ENCODE results near the gene MEF2A. TPM values are rescaled to one million over a fixed set of nuclear protein-coding genes. Genes with fewer than 3 reads are reported as not detected.

The MEF2A gene
- total RNA-seq, 1 experiment from 2014 or later, result 29.6 TPM

GRCh38 chr15:99561476-99562230 lies 4.1 kb upstream of the MEF2A start (continued):
- no peak for TF ChIP-seq REST (IDR thresholded peaks at IDR 0.05; ENCODE audit: low read depth)
- no peak for TF ChIP-seq JUND (IDR thresholded peaks at IDR 0.05)

- ChIA-PET CTCF (no interaction called here), RAD21 (ENCODE audit: low non-redundant PET in 1 of 2, low total read pairs in 2 of 2, uncharacterized antibody in 2 of 2, unreplicated experiment in 2 of 2) (no interaction called here), POLR2A (interaction anchor here (0.7 kb wide), 1 partner anchor 17 kb away, joined by 5 read pairs; no protein-coding TSS in a partner anchor)
- no peak overlapping the region for H3K27ac ChIP-seq (ENCODE audit: low read depth, low read length)
- no peak overlapping the region for H3K9ac ChIP-seq (ENCODE audit: low read length)
- H3K9me2 ChIP-seq (ENCODE audit: insufficient read depth), result no peaks in the 10 kb centered on the region
- H3K4me2 ChIP-seq (ENCODE audit: low read length), result no peak overlapping the region
- no peak overlapping the region for H2AFZ ChIP-seq (ENCODE audit: low read depth, low read length, poor library complexity, severe bottlenecking)
- peaks cover 9% of the 10 kb centered on the region for H3K79me2 ChIP-seq (ENCODE audit: insufficient read depth, low read length)
- no peaks in the 10 kb centered on the region for H3K9me3 ChIP-seq (ENCODE audit: control insufficient read depth in 1 of 2, insufficient read depth in 1 of 2, low read depth in 1 of 2, low read length in 2 of 2)
- BruUV-seq (replicated peaks), result no TSS peak
- TF ChIP-seq FOSL1 (IDR thresholded peaks at IDR 0.05; ENCODE audit: low read depth), result no peak
- TF ChIP-seq EZH2phosphoT487 (IDR thresholded peaks at IDR 0.05; ENCODE audit: borderline replicate concordance), result no peak
- no peak for TF ChIP-seq SRF (IDR thresholded peaks at IDR 0.05; ENCODE audit: low read depth)
- TF ChIP-seq EZH2 (IDR thresholded peaks at IDR 0.05), result no peak
- no peak for TF ChIP-seq YY1 (IDR thresholded peaks at IDR 0.05; ENCODE audit: extremely low read depth, insufficient replicate concordance, low read depth, low read length)
- TF ChIP-seq ELF1 (IDR thresholded peaks at IDR 0.05; ENCODE audit: borderline replicate concordance, low read depth), result no peak
- DNase-seq (ENCODE audit: low read depth, low spot score) (no peak), ATAC-seq (no peak)
- H3K4me1 ChIP-seq (ENCODE audit: control insufficient read depth in 1 of 2, insufficient read depth in 2 of 2, low read length in 2 of 2), result peaks cover 4 to 12% of the 10 kb centered on the region in 2 experiments; a peak in 3 of 4 replicates
- no peak overlapping the region for H3K4me3 ChIP-seq (replicated peaks in 1 of 2; ENCODE audit: low read depth in 1 of 2, low read length in 2 of 2)
- peaks cover 3% of the 10 kb centered on the region; the same call in 1 of the 2 replicates for H3K27me3 ChIP-seq (ENCODE audit: insufficient read depth, low read length)
- intact Hi-C loops (cut with micrococcal nuclease), result no loop called here
- no peaks in the 10 kb centered on the region; the same call in 1 of the 2 replicates for H4K20me1 ChIP-seq (ENCODE audit: insufficient read depth)
- no peaks in the 10 kb centered on the region for H3K36me3 ChIP-seq (ENCODE audit: control insufficient read depth in 1 of 2, insufficient read depth in 2 of 2, low read length in 2 of 2)
Observed at GRCh38 chr15:99562238-99562637, 3.5 kb upstream of the MEF2A start.
